Endothelial cell of umbilical vein (primary cell): ENCODE data around the gene SLC7A7. TPM values are rescaled to one million over a fixed set of nuclear protein-coding genes. Genes with fewer than 3 reads are reported as not detected.
A peak's percentile ranks its signal among the peaks of the same experiment; 100 is the strongest.

Experiments used
- BruUV-seq: library from RNA; stranded (reverse); fragments of 400-500 nt; replicated peaks from 2 replicates; lab custom pipeline; 2021; lab: Mats Ljungman, UMichigan
- CTCF ChIA-PET: fragments of 300-600, 350-600 bp; sonication (Branson Sonifier 250); formaldehyde crosslinking; loops from one replicate; lab custom pipeline; 2021; ENCODE audit warnings: antibody characterized with exemption, inconsistent platforms; lab: Charles Lee
- POLR2A ChIA-PET: fragments of 300-600, 350-600 bp; sonication (Branson Sonifier 250); formaldehyde crosslinking; loops from one replicate; lab custom pipeline; 2021; ENCODE audit warnings: antibody characterized with exemption, inconsistent platforms; lab: Charles Lee
- DNase-seq: peaks from one replicate; pipeline ENCODE4 v3.0.0-alpha.2; 2011; ENCODE audit warnings: low read depth, low spot score
- FAIRE-seq: peaks from 2 replicates; lab custom pipeline; 2011; peaks lifted over from hg19 to GRCh38; lab: Jason Lieb, UNC
- H2AFZ ChIP-seq: 2 replicates; pipeline ENCODE4 v1.6.0; 2012; ENCODE audit warnings: low read depth, low read length, control low read depth, inconsistent platforms
- H3K27ac ChIP-seq: 2 replicates; pipeline ENCODE4 v1.5.1; 2011; ENCODE audit warnings: low read depth, mild to moderate bottlenecking, control low read depth, low read length, moderate library complexity; ENCODE audit not compliant: insufficient read depth
- H3K27me3 ChIP-seq, 2 experiments: 2 replicates each; pipeline versions ENCODE4 v1.6.0 to v1.6.1; 2011; ENCODE audit warnings: low read length in 2 of 2, mixed read lengths in 1 of 2; ENCODE audit not compliant: control insufficient read depth in 2 of 2, insufficient read depth in 2 of 2
- H3K36me3 ChIP-seq, 2 experiments: 2 replicates in 1 of 2; 3 replicates in 1 of 2; pipeline ENCODE4 v1.5.1; 2011; ENCODE audit warnings: low read length in 2 of 2, mild to moderate bottlenecking in 1 of 2, moderate library complexity in 1 of 2; ENCODE audit not compliant: control insufficient read depth in 2 of 2, insufficient read depth in 2 of 2; ENCODE audit errors: extremely low read depth in 1 of 2
- H3K4me1 ChIP-seq: 3 replicates; pipeline ENCODE4 v1.5.1; 2011; ENCODE audit warnings: mild to moderate bottlenecking, low read length; ENCODE audit not compliant: control insufficient read depth, insufficient read depth; ENCODE audit errors: extremely low read depth
- H3K4me2 ChIP-seq: 2 replicates; pipeline ENCODE4 v1.6.1; 2011; ENCODE audit warnings: low read length, control low read depth, mixed read lengths; ENCODE audit not compliant: insufficient read depth
- H3K4me3 ChIP-seq, 3 experiments: fragments of 200-600 bp in 1 of 3; sonication (generic), shearing (Covaris generic) in 1 of 3; replicated peaks in 1 of 3; 2 replicates each; pipeline ENCODE4 v1.5.1; 2011 to 2016; ENCODE audit warnings: control low read depth in 3 of 3, low read length in 3 of 3, mild to moderate bottlenecking in 2 of 3, inconsistent platforms in 1 of 3, low read depth in 1 of 3, moderate library complexity in 1 of 3; ENCODE audit not compliant: insufficient read depth in 1 of 3
- H3K79me2 ChIP-seq: 2 replicates; pipeline ENCODE4 v1.6.0; 2012; ENCODE audit warnings: low read length, inconsistent platforms; ENCODE audit not compliant: control insufficient read depth, insufficient read depth
- H3K9ac ChIP-seq: replicated peaks from 2 replicates; pipeline ENCODE3; 2011; ENCODE audit warnings: low read length, control low read depth; ENCODE audit not compliant: insufficient read depth; ENCODE audit errors: extremely low read depth
- H3K9me1 ChIP-seq: replicated peaks from 3 replicates; pipeline ENCODE4 v1.6.0; 2011; ENCODE audit warnings: mild to moderate bottlenecking, low read length; ENCODE audit not compliant: control insufficient read depth, insufficient read depth; ENCODE audit errors: extremely low read depth
- H3K9me3 ChIP-seq: replicated peaks from 2 replicates; pipeline ENCODE4 v1.5.1; 2012; ENCODE audit warnings: low read length, inconsistent platforms; ENCODE audit not compliant: control insufficient read depth, insufficient read depth
- H4K20me1 ChIP-seq: replicated peaks from 2 replicates; pipeline ENCODE3; 2011; ENCODE audit warnings: mild to moderate bottlenecking, low read length; ENCODE audit not compliant: control insufficient read depth, insufficient read depth; ENCODE audit errors: extremely low read depth
- EZH2 ChIP-seq: IDR thresholded peaks from 2 replicates; pipeline ENCODE4 v1.6.1; 2012; ENCODE audit warnings: borderline replicate concordance, low read depth, mild to moderate bottlenecking, moderate library complexity, low read length, inconsistent platforms; ENCODE audit not compliant: severe bottlenecking
- FOS ChIP-seq: IDR thresholded peaks from 2 replicates; pipeline ENCODE4 v1.6.1; 2011; ENCODE audit warnings: mild to moderate bottlenecking, low read length, moderate library complexity, borderline replicate concordance; ENCODE audit not compliant: insufficient read depth
- GATA2 ChIP-seq: IDR thresholded peaks from 2 replicates; pipeline ENCODE4 v1.7.0; 2011; ENCODE audit warnings: low read depth, mild to moderate bottlenecking, moderate library complexity, mixed read lengths, low read length; ENCODE audit not compliant: insufficient read length, insufficient read depth
- JUN ChIP-seq: IDR thresholded peaks from 2 replicates; pipeline ENCODE4 v1.6.1; 2011; ENCODE audit warnings: borderline replicate concordance, low read depth; ENCODE audit not compliant: insufficient read length, insufficient read depth
- MYC ChIP-seq: IDR thresholded peaks from one replicate; pipeline ENCODE4 v1.6.1; 2011; ENCODE audit warnings: mild to moderate bottlenecking, low read depth, low read length
- POLR2A ChIP-seq: IDR thresholded peaks from 2 replicates; pipeline ENCODE4 v1.6.1; 2012; ENCODE audit warnings: low read depth, mild to moderate bottlenecking, control low read depth, low read length
- POLR2AphosphoS5 ChIP-seq: IDR thresholded peaks from 2 replicates; pipeline ENCODE4 v1.6.1; 2012; ENCODE audit warnings: low read depth, mild to moderate bottlenecking, control low read depth, low read length, moderate library complexity; ENCODE audit not compliant: insufficient read depth
- dilution Hi-C: fragments of 300-500 bp; cut with MboI; formaldehyde crosslinking; loops from one replicate; pipeline ENCODE4 v1.15.0; 2019; ENCODE audit warnings: low sequenced_read_pairs; ENCODE audit not compliant: extremely low pct_ligation_motif_present
- intact Hi-C: fragments of 100-400 bp; cut with micrococcal nuclease; formaldehyde crosslinking; loops from one replicate; pipeline ENCODE4 v1.10.0; 2022
- polyA plus RNA-seq, 4 experiments: library from polyadenylated mRNA; depleted of rRNA in 3 of 4; stranded (reverse) in 3 of 4; unstranded in 1 of 4; fragments of >200 nt; gene quantifications; 2 replicates each; pipeline versions ENCODE4 v1.2.1 to v1.2.3, GENCODE V29; 2011 to 2012; ENCODE audit warnings: missing spikeins in 1 of 4
- total RNA-seq: library from RNA; stranded (reverse); gene quantifications from 2 replicates; pipeline ENCODE4 v1.2.3, GENCODE V29; 2021
- TF ChIP-seq, protein P1 (sequence below): IDR thresholded peaks from 2 replicates; pipeline ENCODE4 v1.6.1; 2011; ENCODE audit not compliant: insufficient read depth, insufficient read length
- TF ChIP-seq, protein P2 (sequence below), 2 donors: IDR thresholded peaks; 1 replicate in 1 of 2; 2 replicates in 1 of 2; pipeline ENCODE4 v1.5.1; 2011; ENCODE audit warnings: low read length in 2 of 2, mild to moderate bottlenecking in 2 of 2, moderate library complexity in 2 of 2, control low read depth in 1 of 2, inconsistent platforms in 1 of 2, low read depth in 1 of 2; ENCODE audit not compliant: insufficient read depth in 1 of 2; ENCODE audit errors: extremely low read depth in 1 of 2

Gene SLC7A7
- total and polyA plus RNA-seq, 2 donors (not counting 3 experiments of a cell fraction or from before 2014, with no cell fraction given) = 22.5 to 94.0 TPM

DNA sequence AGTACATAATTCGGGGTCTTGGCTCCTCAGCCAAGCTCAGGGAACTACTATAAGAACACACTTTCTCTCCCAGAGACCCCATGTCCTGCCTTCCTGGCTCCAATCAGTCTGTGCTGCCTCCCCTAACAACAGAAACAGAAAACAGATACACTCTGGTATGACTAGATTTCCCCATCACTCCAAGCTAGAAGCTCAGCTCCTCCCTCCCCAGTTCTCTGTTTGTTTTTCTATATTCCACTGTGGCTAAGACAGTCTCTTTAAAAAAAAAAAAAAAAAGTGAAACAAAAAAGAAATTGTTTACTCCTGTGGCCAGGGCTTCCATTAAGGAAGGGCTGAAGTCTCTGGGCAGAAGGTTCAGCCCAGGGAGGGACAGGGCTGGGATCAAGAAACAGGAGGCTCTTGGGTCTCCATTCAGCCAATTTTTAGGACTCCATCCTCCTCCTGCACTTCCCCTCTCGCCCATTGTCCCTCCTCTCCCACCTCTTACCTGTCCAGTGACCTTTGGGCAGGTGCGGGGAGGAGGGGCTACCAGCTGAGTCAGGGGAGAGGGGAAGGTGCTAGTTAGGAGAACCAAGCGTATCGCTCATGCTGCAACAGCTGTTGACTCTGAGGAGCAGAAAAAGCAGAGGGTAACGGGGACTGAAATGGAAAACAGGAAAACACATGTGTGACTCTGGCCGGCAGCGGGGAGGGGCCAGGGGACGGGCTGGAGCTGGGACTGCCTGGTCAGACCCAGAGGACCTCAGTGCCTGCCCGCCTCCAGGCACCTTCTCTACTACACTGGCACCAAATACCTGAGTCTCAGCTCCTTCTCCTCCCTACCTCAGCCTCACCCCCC is 4.1 kb upstream of the SLC7A7 start:
- peak; percentile 87 for DNase-seq
- peak overlapping the region; percentile 83 for H2AFZ ChIP-seq
- ChIA-PET POLR2A (interaction anchor here (0.7 to 1.2 kb wide), 5 partner anchors 28 to 279 kb away, joined by 4 to 7 read pairs (median 4); no protein-coding TSS in a partner anchor), CTCF (interaction anchor here (0.7 to 7.7 kb wide), 20 partner anchors 10 to 262 kb away, joined by 3 to 77 read pairs (median 4); partner anchors contain the start of genes LRP10 and OXA1L)
- intact Hi-C loops (loop anchor here (2.0 kb wide), 2 partner anchors 53 to 119 kb away; partner anchors contain the start of gene OXA1L), dilution Hi-C loops (no loop called here)
- peaks cover 45% of the 10 kb centered on the region for H3K4me1 ChIP-seq
- H3K27ac ChIP-seq = peak overlapping the region; percentile 78
- no peaks in the 10 kb centered on the region for H4K20me1 ChIP-seq
- peaks cover 0 to 2% of the 10 kb centered on the region in 2 experiments for H3K36me3 ChIP-seq
- H3K4me3 ChIP-seq = peak overlapping the region in 2 of 3 experiments; percentile 41 to 45
- H3K79me2 ChIP-seq = no peaks in the 10 kb centered on the region
- FAIRE-seq = peak; percentile 70
- no peaks in the 10 kb centered on the region for H3K9me3 ChIP-seq
- H3K9me1 ChIP-seq = no peaks in the 10 kb centered on the region
- BruUV-seq = TSS peak; percentile 74
- TF ChIP-seq POLR2A (no peak), JUN (no peak), MYC (no peak), GATA2 (no peak), POLR2AphosphoS5 (peak; percentile 47)
- peak overlapping the region; percentile 77 for H3K9ac ChIP-seq
- no peaks in the 10 kb centered on the region for H3K27me3 ChIP-seq
- H3K4me2 ChIP-seq = peak overlapping the region; percentile 71

DNA sequence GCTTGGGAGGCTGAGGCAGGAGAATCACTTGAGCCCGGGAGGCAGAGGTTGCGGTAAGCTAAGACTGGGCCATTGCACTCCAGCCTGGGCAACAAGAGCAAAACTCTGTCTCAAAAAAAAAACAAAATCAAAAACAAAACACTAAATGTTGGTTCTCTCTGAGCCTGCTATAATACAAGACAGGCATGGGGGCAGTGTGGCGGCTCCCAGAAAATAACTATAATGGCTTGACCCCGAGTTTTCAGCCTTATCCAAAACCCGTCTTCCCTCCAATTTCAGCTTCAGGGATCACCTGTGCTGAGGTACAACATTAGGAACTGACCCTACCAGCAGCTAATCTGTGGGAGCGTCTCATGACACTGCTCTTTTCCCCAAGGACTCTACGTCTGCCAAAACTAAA is 862 bp downstream of the SLC7A7 start:
- H3K9ac ChIP-seq = no peak overlapping the region
- ChIA-PET POLR2A (no interaction called here), CTCF (interaction anchor here (1.1 to 7.7 kb wide), 3 partner anchors 156 to 244 kb away, joined by 3 to 77 read pairs (median 6); no protein-coding TSS in a partner anchor)
- no peak overlapping the region for H3K4me3 ChIP-seq
- H3K36me3 ChIP-seq = peaks cover 0 to 5% of the 10 kb centered on the region in 2 experiments
- H3K79me2 ChIP-seq = no peaks in the 10 kb centered on the region
- FAIRE-seq (no peak), DNase-seq (no peak)
- H2AFZ ChIP-seq = no peak overlapping the region
- H3K4me1 ChIP-seq = peaks cover 19% of the 10 kb centered on the region
- no peak overlapping the region for H3K27ac ChIP-seq
- BruUV-seq = no TSS peak
- dilution Hi-C loops = no loop called here
- TF ChIP-seq, protein P1, sequence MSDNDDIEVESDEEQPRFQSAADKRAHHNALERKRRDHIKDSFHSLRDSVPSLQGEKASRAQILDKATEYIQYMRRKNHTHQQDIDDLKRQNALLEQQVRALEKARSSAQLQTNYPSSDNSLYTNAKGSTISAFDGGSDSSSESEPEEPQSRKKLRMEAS = no peak
- no peak for TF ChIP-seq EZH2
- no peak for TF ChIP-seq POLR2AphosphoS5
- TF ChIP-seq GATA2 = no peak
- no peak for TF ChIP-seq POLR2A
- TF ChIP-seq MYC = no peak
- TF ChIP-seq JUN = no peak
- TF ChIP-seq, protein P2, sequence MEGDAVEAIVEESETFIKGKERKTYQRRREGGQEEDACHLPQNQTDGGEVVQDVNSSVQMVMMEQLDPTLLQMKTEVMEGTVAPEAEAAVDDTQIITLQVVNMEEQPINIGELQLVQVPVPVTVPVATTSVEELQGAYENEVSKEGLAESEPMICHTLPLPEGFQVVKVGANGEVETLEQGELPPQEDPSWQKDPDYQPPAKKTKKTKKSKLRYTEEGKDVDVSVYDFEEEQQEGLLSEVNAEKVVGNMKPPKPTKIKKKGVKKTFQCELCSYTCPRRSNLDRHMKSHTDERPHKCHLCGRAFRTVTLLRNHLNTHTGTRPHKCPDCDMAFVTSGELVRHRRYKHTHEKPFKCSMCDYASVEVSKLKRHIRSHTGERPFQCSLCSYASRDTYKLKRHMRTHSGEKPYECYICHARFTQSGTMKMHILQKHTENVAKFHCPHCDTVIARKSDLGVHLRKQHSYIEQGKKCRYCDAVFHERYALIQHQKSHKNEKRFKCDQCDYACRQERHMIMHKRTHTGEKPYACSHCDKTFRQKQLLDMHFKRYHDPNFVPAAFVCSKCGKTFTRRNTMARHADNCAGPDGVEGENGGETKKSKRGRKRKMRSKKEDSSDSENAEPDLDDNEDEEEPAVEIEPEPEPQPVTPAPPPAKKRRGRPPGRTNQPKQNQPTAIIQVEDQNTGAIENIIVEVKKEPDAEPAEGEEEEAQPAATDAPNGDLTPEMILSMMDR (IDR thresholded peaks at IDR 0.05; ENCODE audit: extremely low read depth in 1 of 2, insufficient read depth in 1 of 2, low read depth in 1 of 2, low read length in 2 of 2) = no peak
- TF ChIP-seq FOS = no peak
- no peaks in the 10 kb centered on the region for H3K27me3 ChIP-seq
- no peaks in the 10 kb centered on the region for H4K20me1 ChIP-seq
- no peak overlapping the region for H3K4me2 ChIP-seq
- intact Hi-C loops = no loop called here
- H3K9me3 ChIP-seq = no peaks in the 10 kb centered on the region
- no peaks in the 10 kb centered on the region for H3K9me1 ChIP-seq
